Right renal pelvis (tissue), 4 donors: ENCODE measurements around the gene IL3. TPM values are rescaled to one million over a fixed set of nuclear protein-coding genes. Genes with fewer than 3 reads are reported as not detected.

Source experiments
- DNase-seq, 4 donors: peaks; one replicate each; pipeline ENCODE4 v3.0.0-alpha.2; 2013; ENCODE audit warnings: low read depth in 4 of 4, low spot score in 3 of 4, missing footprints in 1 of 4
- polyA plus RNA-seq, 4 donors: library from polyadenylated mRNA; unstranded; fragments of 120-200 nt; gene quantifications; one replicate each; pipeline ENCODE4 v1.2.1, GENCODE V29; 2013; ENCODE audit not compliant: insufficient read length in 4 of 4

Gene IL3
- polyA plus RNA-seq, 4 donors, result not detected

- no peak for DNase-seq
Measured at GRCh38 chr5:132055808-132056609, 4.4 kb upstream of the IL3 start.

- no peak for DNase-seq
Measured at GRCh38 chr5:132056610-132057497, 3.6 kb upstream of the IL3 start.

GRCh38 chr5:132057498-132058255, 2.8 kb upstream of the IL3 start:
- no peak for DNase-seq

- no peak for DNase-seq
Measured at GRCh38 chr5:132058646-132059042, 1.8 kb upstream of the IL3 start.

- DNase-seq, result no peak
Measured at GRCh38 chr5:132059043-132059695, 1.3 kb upstream of the IL3 start.

- no peak for DNase-seq
Measured at GRCh38 chr5:132059696-132060500, 557 bp upstream of the IL3 start.

GRCh38 chr5:132063090-132063911, 2.8 kb downstream of the IL3 start:
- peak in 1 of 4 donors; percentile 31 for DNase-seq

GRCh38 chr5:132064140-132064539, 3.7 kb downstream of the IL3 start:
- no peak for DNase-seq

- peak; percentile 17 to 51 (median 32) for DNase-seq
Measured at GRCh38 chr5:132064738-132065331, 4.4 kb downstream of the IL3 start.

- DNase-seq, result peak in 3 of 4 donors; percentile 22 to 25 (median 23)
Measured at GRCh38 chr5:132065351-132065937, 5.0 kb downstream of the IL3 start.

- no peak for DNase-seq
Measured at GRCh38 chr5:132065951-132066701, 5.7 kb downstream of the IL3 start.

- no peak for DNase-seq
Measured at GRCh38 chr5:132066871-132067270, 6.4 kb downstream of the IL3 start.

GRCh38 chr5:132067451-132067850, 7.0 kb downstream of the IL3 start:
- DNase-seq, result no peak

GRCh38 chr5:132067941-132068808, 7.7 kb downstream of the IL3 start:
- DNase-seq, result no peak

- no peak for DNase-seq
Measured at GRCh38 chr5:132069561-132069960, 9.1 kb downstream of the IL3 start.

- no peak for DNase-seq
Measured at GRCh38 chr5:132069994-132070393, 9.5 kb downstream of the IL3 start.
